ENCODE results near the gene STK32A. TPM values are rescaled to one million over a fixed set of nuclear protein-coding genes. Genes with fewer than 3 reads are reported as not detected.

STK32A gene
- total RNA-seq, 4 donors from 2014 or later: 0.51 to 2.0 (median 0.97) TPM; not detected in 1

GRCh38 chr5:147408980-147409379, 174.2 kb downstream of the STK32A start:
- no peak for DNase-seq
- Histone ChIP-seq H3K36me3 (no peaks in the 10 kb centered on the region), H3K9me3 (no peaks in the 10 kb centered on the region), H3K4me3 (no peak overlapping the region), H3K27me3 (no peaks in the 10 kb centered on the region), H3K4me1 (peaks cover 5 to 20% of the 10 kb centered on the region in 2 donors), H3K27ac (peak overlapping the region; percentile 83 to 96)
- TF ChIP-seq POLR2A (IDR thresholded peaks at IDR 0.05): no peak
- TF ChIP-seq CTCF (IDR thresholded peaks at IDR 0.05): no peak
- intact Hi-C loops (cut with DNase I; ENCODE audit: low total_unique reads): no loop called here

GRCh38 chr5:147410496-147411358, 175.9 kb downstream of the STK32A start:
- H3K9me3 ChIP-seq: no peaks in the 10 kb centered on the region
- H3K27me3 ChIP-seq: no peaks in the 10 kb centered on the region
- intact Hi-C loops (cut with DNase I; ENCODE audit: low total_unique reads): no loop called here
- TF ChIP-seq POLR2A (IDR thresholded peaks at IDR 0.05) (no peak), CTCF (IDR thresholded peaks at IDR 0.05) (no peak)
- H3K27ac ChIP-seq: peak overlapping the region; percentile 79 to 83
- H3K4me1 ChIP-seq: peaks cover 5 to 14% of the 10 kb centered on the region in 2 donors
- no peaks in the 10 kb centered on the region for H3K36me3 ChIP-seq
- H3K4me3 ChIP-seq: no peak overlapping the region
- DNase-seq: peak; percentile 34 to 46

- Histone ChIP-seq H3K36me3 (no peaks in the 10 kb centered on the region), H3K27me3 (no peaks in the 10 kb centered on the region), H3K4me1 (peaks cover 4 to 14% of the 10 kb centered on the region in 2 donors), H3K4me3 (no peak overlapping the region), H3K27ac (peak overlapping the region; percentile 79 to 83), H3K9me3 (no peaks in the 10 kb centered on the region)
- intact Hi-C loops (cut with DNase I; ENCODE audit: low total_unique reads): no loop called here
- TF ChIP-seq CTCF (IDR thresholded peaks at IDR 0.05) (no peak), POLR2A (IDR thresholded peaks at IDR 0.05) (no peak)
- no peak for DNase-seq
These were observed 176.8 kb downstream of the STK32A start for GRCh38 chr5:147411359-147412319.

GRCh38 chr5:147412561-147412960, 177.7 kb downstream of the STK32A start:
- Histone ChIP-seq H3K9me3 (no peaks in the 10 kb centered on the region), H3K27ac (peak overlapping the region; percentile 79 to 83), H3K27me3 (no peaks in the 10 kb centered on the region), H3K4me3 (no peak overlapping the region), H3K36me3 (no peaks in the 10 kb centered on the region), H3K4me1 (peaks cover 0 to 14% of the 10 kb centered on the region in 2 donors)
- no peak for DNase-seq
- intact Hi-C loops (cut with DNase I; ENCODE audit: low total_unique reads): no loop called here
- TF ChIP-seq CTCF (IDR thresholded peaks at IDR 0.05): no peak
- no peak for TF ChIP-seq POLR2A (IDR thresholded peaks at IDR 0.05)

Data from uterus (tissue), 4 donors.